Measurements from ENCODE around the gene ADCY7.

The ADCY7 gene

DNA sequence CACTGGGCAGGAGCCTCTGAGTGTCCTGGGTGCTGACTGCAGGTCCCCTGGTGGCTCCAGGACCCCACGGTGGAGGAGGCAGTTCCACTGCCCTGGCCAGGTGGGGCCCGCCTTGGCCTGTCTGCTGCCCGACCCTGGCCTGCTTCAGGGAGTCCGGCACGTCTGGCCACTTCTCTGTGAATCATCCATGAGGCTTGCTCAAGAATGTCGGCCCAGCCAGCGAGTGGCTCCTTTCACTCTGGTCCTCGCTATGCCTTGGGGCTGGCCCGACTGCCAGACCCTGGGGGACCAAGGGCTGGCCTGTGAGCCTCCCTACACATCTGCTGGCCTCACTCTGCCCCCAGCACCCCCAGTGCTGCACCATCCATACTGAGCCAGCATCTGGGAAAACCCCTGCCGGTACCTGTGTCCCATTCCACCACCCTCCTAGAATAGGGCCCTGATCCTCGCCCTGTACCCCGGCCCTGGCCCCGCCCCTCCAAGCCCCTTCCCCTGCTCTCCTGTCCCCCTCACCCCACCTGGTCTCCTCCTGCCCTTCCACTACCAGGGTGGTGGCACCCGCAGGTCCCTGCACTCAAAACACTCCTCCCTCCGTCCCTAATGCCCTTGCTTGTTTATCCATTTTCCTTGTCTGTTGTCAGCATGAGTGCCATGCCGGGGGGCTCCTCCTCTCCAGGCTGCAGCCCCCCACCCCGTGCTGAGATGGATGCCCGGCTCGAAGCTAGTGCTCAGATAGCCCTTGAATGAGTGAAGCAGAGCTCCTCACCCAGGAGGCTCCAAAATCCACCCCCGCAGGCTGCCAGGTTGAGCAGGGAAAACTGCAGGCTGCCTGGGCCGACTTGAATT, 35.5 kb downstream of the ADCY7 start:
- H3K18ac ChIP-seq (ENCODE audit: low read depth in 1 of 2, low read length in 2 of 2) = no peak overlapping the region
- H2BK120ac ChIP-seq (ENCODE audit: low read depth, low read length) = no peak overlapping the region
- peak overlapping the region; percentile 78 for H3K9ac ChIP-seq (ENCODE audit: low read length)
- no peaks in the 10 kb centered on the region for H3K27me3 ChIP-seq (ENCODE audit: control insufficient read depth in 1 of 2, insufficient read depth in 1 of 2, low read length in 2 of 2)
- H2BK12ac ChIP-seq (ENCODE audit: low read length in 2 of 2) = no peak overlapping the region
- peaks cover 31% of the 10 kb centered on the region for H3K4me1 ChIP-seq (ENCODE audit: control insufficient read depth, insufficient read depth, low read depth, low read length)
- peak; percentile 77 for DNase-seq
- peak overlapping the region; percentile 55 for H3K27ac ChIP-seq (ENCODE audit: low read length, poor library complexity, severe bottlenecking)
- no peak overlapping the region for H4K91ac ChIP-seq (ENCODE audit: low read length)
- H3K9me3 ChIP-seq (ENCODE audit: control insufficient read depth, low read length) = no peaks in the 10 kb centered on the region
- H2BK15ac ChIP-seq (ENCODE audit: low read depth, poor library complexity, severe bottlenecking) = no peak overlapping the region
- H3K4me2 ChIP-seq (ENCODE audit: low read length, poor library complexity, severe bottlenecking) = no peak overlapping the region
- H3K14ac ChIP-seq (ENCODE audit: low read length in 2 of 2) = no peak overlapping the region
- H3K36me3 ChIP-seq (ENCODE audit: control insufficient read depth in 1 of 2, insufficient read depth in 2 of 2, low read depth in 1 of 2, low read length in 2 of 2) = peaks cover 10 to 47% of the 10 kb centered on the region in 2 experiments
- H3K4me3 ChIP-seq (ENCODE audit: insufficient read depth in 1 of 2, low read depth in 1 of 2, low read length in 2 of 2) = no peak overlapping the region
- no peak overlapping the region for H4K8ac ChIP-seq (ENCODE audit: low read length)
- no peak overlapping the region for H3K23ac ChIP-seq (ENCODE audit: low read length in 2 of 2)
- no peak overlapping the region for H2AFZ ChIP-seq (ENCODE audit: low read depth, low read length)
- no peak overlapping the region for H3K4ac ChIP-seq (ENCODE audit: low read depth in 1 of 2, low read length in 2 of 2)
- 79% methylated on average over 21 of the region's 21 CpGs for WGBS
- H2AK5ac ChIP-seq (ENCODE audit: low read length, severe bottlenecking) = peak overlapping the region; percentile 6
- no peaks in the 10 kb centered on the region for H3K79me1 ChIP-seq (replicated peaks; ENCODE audit: low read length, poor library complexity, severe bottlenecking)
- H2BK5ac ChIP-seq (ENCODE audit: low read depth, low read length, poor library complexity, severe bottlenecking) = no peak overlapping the region

DNA sequence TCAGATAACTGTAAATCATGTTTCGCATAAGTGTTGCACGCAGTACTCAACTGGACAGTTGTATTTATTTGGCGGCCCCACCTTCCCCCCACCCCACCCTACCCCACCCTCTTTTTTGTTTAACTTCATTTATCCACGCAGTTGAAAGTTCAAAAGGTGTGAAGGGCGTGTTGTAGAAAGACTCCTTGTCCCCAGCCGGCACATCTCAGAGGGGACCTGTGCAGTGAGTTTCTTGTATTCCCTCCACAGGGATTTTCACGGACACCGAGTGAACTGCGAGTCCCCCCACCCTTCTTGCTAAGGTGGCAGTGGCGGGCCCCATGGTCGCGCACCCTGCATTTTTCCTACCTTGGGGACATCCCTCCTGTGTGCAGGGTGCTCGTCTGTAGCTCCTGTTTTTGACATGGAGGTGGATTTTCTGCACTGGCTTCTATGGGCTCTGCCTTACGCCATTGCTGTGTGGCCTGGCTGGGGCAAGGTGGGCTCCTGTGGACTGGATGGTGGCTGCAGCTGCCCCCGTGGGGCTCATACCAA, 36.2 kb downstream of the ADCY7 start:
- H3K14ac ChIP-seq (ENCODE audit: low read length in 2 of 2) = no peak overlapping the region
- DNase-seq = no peak
- peaks cover 32% of the 10 kb centered on the region for H3K4me1 ChIP-seq (ENCODE audit: control insufficient read depth, insufficient read depth, low read depth, low read length)
- no peak overlapping the region for H4K91ac ChIP-seq (ENCODE audit: low read length)
- no peak overlapping the region for H3K23ac ChIP-seq (ENCODE audit: low read length in 2 of 2)
- no peak overlapping the region for H4K8ac ChIP-seq (ENCODE audit: low read length)
- no peak overlapping the region for H2BK5ac ChIP-seq (ENCODE audit: low read depth, low read length, poor library complexity, severe bottlenecking)
- H2BK12ac ChIP-seq (ENCODE audit: low read length in 2 of 2) = no peak overlapping the region
- H3K27me3 ChIP-seq (ENCODE audit: control insufficient read depth in 1 of 2, insufficient read depth in 1 of 2, low read length in 2 of 2) = no peaks in the 10 kb centered on the region
- no peaks in the 10 kb centered on the region for H3K9me3 ChIP-seq (ENCODE audit: control insufficient read depth, low read length)
- H2AFZ ChIP-seq (ENCODE audit: low read depth, low read length) = no peak overlapping the region
- no peaks in the 10 kb centered on the region for H3K79me1 ChIP-seq (replicated peaks; ENCODE audit: low read length, poor library complexity, severe bottlenecking)
- no peak overlapping the region for H3K4me2 ChIP-seq (ENCODE audit: low read length, poor library complexity, severe bottlenecking)
- peaks cover 10 to 47% of the 10 kb centered on the region in 2 experiments for H3K36me3 ChIP-seq (ENCODE audit: control insufficient read depth in 1 of 2, insufficient read depth in 2 of 2, low read depth in 1 of 2, low read length in 2 of 2)
- no peak overlapping the region for H3K4ac ChIP-seq (ENCODE audit: low read depth in 1 of 2, low read length in 2 of 2)
- no peak overlapping the region for H3K18ac ChIP-seq (ENCODE audit: low read depth in 1 of 2, low read length in 2 of 2)
- H3K27ac ChIP-seq (ENCODE audit: low read length, poor library complexity, severe bottlenecking) = no peak overlapping the region
- no peak overlapping the region for H3K4me3 ChIP-seq (ENCODE audit: insufficient read depth in 1 of 2, low read depth in 1 of 2, low read length in 2 of 2)
- H2BK15ac ChIP-seq (ENCODE audit: low read depth, poor library complexity, severe bottlenecking) = no peak overlapping the region
- no peak overlapping the region for H3K9ac ChIP-seq (ENCODE audit: low read length)
- H2AK5ac ChIP-seq (ENCODE audit: low read length, severe bottlenecking) = no peak overlapping the region
- no peak overlapping the region for H2BK120ac ChIP-seq (ENCODE audit: low read depth, low read length)
- WGBS = 96% methylated on average over 13 of the region's 15 CpGs

DNA sequence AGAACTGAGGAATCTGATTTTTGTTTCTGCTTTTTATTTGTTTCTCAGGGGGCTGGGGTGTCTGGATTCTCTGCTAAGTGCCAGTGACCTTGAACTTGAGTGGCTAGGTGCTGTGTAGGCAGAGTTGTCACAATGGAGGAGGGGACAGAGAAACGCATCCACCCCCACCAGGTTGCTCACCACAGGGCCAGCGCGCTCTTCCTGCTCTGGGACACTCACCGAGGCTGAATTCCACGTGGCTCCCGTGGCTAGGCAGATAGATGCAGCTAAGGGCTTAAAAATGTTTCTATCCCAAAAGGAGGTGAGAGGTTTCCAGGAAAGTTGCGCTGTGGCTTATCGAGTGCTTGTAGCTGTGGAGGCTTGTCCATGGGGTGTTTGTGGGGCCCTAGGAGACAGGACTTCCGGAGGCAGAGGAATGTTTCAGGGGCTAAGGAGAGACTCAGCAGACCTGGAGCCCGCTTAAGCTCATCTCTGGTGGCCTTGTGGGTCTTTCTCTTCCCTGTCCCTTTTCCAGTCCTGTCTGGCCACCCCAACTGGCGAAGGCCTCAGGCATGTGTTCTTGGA, 36.8 kb downstream of the ADCY7 start:
- H3K4ac ChIP-seq (ENCODE audit: low read depth in 1 of 2, low read length in 2 of 2) = no peak overlapping the region
- H3K4me2 ChIP-seq (ENCODE audit: low read length, poor library complexity, severe bottlenecking) = no peak overlapping the region
- H2BK5ac ChIP-seq (ENCODE audit: low read depth, low read length, poor library complexity, severe bottlenecking) = no peak overlapping the region
- H3K27ac ChIP-seq (ENCODE audit: low read length, poor library complexity, severe bottlenecking) = no peak overlapping the region
- peak overlapping the region in 1 of 2 experiments; percentile 8 for H3K18ac ChIP-seq (ENCODE audit: low read depth in 1 of 2, low read length in 2 of 2)
- H2AFZ ChIP-seq (ENCODE audit: low read depth, low read length) = no peak overlapping the region
- H4K8ac ChIP-seq (ENCODE audit: low read length) = no peak overlapping the region
- no peaks in the 10 kb centered on the region for H3K27me3 ChIP-seq (ENCODE audit: control insufficient read depth in 1 of 2, insufficient read depth in 1 of 2, low read length in 2 of 2)
- no peak overlapping the region for H3K9ac ChIP-seq (ENCODE audit: low read length)
- H3K14ac ChIP-seq (ENCODE audit: low read length in 2 of 2) = no peak overlapping the region
- DNase-seq = no peak
- no peak overlapping the region for H2AK5ac ChIP-seq (ENCODE audit: low read length, severe bottlenecking)
- H3K79me1 ChIP-seq (replicated peaks; ENCODE audit: low read length, poor library complexity, severe bottlenecking) = no peaks in the 10 kb centered on the region
- H3K36me3 ChIP-seq (ENCODE audit: control insufficient read depth in 1 of 2, insufficient read depth in 2 of 2, low read depth in 1 of 2, low read length in 2 of 2) = peaks cover 10 to 48% of the 10 kb centered on the region in 2 experiments
- H2BK12ac ChIP-seq (ENCODE audit: low read length in 2 of 2) = no peak overlapping the region
- WGBS = 95% methylated on average over 11 of the region's 11 CpGs
- H2BK15ac ChIP-seq (ENCODE audit: low read depth, poor library complexity, severe bottlenecking) = no peak overlapping the region
- H2BK120ac ChIP-seq (ENCODE audit: low read depth, low read length) = no peak overlapping the region
- H3K4me3 ChIP-seq (ENCODE audit: insufficient read depth in 1 of 2, low read depth in 1 of 2, low read length in 2 of 2) = no peak overlapping the region
- H3K23ac ChIP-seq (ENCODE audit: low read length in 2 of 2) = no peak overlapping the region
- peaks cover 29% of the 10 kb centered on the region for H3K4me1 ChIP-seq (ENCODE audit: control insufficient read depth, insufficient read depth, low read depth, low read length)
- no peak overlapping the region for H4K91ac ChIP-seq (ENCODE audit: low read length)
- no peaks in the 10 kb centered on the region for H3K9me3 ChIP-seq (ENCODE audit: control insufficient read depth, low read length)
